Neural crest cell (in vitro differentiated cells): ENCODE measurements around the gene PSAT1. TPM values are rescaled to one million over a fixed set of nuclear protein-coding genes. Genes with fewer than 3 reads are reported as not detected.

Experiments
- DNase-seq: peaks from one replicate; pipeline ENCODE4 v3.0.0; 2021; ENCODE audit warnings: low read depth, mixed read lengths, low spot score
- H3K27ac Mint-ChIP-seq: one replicate; pipeline ENCODE4 v1.8.0; 2021; ENCODE audit warnings: mild to moderate bottlenecking, mixed read lengths; ENCODE audit not compliant: unreplicated experiment
- H3K27me3 Mint-ChIP-seq: 2 replicates; pipeline ENCODE4 v1.8.0; 2021; ENCODE audit warnings: low read depth, mild to moderate bottlenecking, mixed read lengths
- H3K36me3 Mint-ChIP-seq: 2 replicates; pipeline ENCODE4 v1.8.0; 2021; ENCODE audit warnings: low read depth, mild to moderate bottlenecking, mixed read lengths
- H3K4me1 Mint-ChIP-seq: 2 replicates; pipeline ENCODE4 v1.8.0; 2021; ENCODE audit warnings: mixed read lengths
- H3K4me3 Mint-ChIP-seq: one replicate; pipeline ENCODE4 v1.8.0; 2021; ENCODE audit warnings: mild to moderate bottlenecking, mixed read lengths
- H3K9me3 Mint-ChIP-seq: 2 replicates; pipeline ENCODE4 v1.8.0; 2021; ENCODE audit warnings: mixed read lengths
- total RNA-seq: library from RNA; stranded (reverse); gene quantifications from 2 replicates; pipeline ENCODE4 v1.2.1, GENCODE V29; 2021
- TF ChIP-seq, protein P1 (sequence below): fragments of 200-600 bp; sonication (generic); conservative IDR thresholded peaks from 2 replicates; pipeline ENCODE4 v1.5.0; 2021; ENCODE audit warnings: antibody characterized with exemption, mild to moderate bottlenecking

PSAT1 gene
- total RNA-seq, 1 donor from 2014 or later: 166 TPM

DNA sequence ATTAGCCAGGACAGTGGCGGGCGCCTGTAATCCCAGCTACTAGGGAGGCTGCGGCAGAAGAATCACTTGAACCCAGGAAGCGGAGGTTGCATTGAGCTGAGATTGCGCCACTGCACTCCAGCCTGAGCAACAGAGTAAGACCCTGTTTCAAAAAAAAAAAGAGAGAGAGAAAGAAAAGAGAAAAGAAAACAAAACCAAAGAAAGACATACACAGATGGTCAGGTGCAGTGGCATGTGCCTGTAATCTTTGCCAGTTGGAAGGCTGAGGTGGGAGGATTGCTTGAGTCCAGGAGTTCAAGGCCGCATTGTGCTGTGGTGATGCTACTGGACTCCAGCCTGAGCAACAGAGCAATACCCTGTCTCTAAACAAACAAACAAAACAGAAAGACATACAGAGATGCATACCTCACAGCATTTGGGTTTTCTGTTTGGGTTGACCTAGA, 10.0 kb upstream of the PSAT1 start:
- peaks cover 2% of the 10 kb centered on the region for H3K9me3 Mint-ChIP-seq
- no peaks in the 10 kb centered on the region for H3K27me3 Mint-ChIP-seq
- H3K27ac Mint-ChIP-seq: no peak overlapping the region
- DNase-seq: no peak
- peaks cover 12% of the 10 kb centered on the region for H3K36me3 Mint-ChIP-seq
- TF ChIP-seq, protein P1, sequence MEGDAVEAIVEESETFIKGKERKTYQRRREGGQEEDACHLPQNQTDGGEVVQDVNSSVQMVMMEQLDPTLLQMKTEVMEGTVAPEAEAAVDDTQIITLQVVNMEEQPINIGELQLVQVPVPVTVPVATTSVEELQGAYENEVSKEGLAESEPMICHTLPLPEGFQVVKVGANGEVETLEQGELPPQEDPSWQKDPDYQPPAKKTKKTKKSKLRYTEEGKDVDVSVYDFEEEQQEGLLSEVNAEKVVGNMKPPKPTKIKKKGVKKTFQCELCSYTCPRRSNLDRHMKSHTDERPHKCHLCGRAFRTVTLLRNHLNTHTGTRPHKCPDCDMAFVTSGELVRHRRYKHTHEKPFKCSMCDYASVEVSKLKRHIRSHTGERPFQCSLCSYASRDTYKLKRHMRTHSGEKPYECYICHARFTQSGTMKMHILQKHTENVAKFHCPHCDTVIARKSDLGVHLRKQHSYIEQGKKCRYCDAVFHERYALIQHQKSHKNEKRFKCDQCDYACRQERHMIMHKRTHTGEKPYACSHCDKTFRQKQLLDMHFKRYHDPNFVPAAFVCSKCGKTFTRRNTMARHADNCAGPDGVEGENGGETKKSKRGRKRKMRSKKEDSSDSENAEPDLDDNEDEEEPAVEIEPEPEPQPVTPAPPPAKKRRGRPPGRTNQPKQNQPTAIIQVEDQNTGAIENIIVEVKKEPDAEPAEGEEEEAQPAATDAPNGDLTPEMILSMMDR: no peak
- peaks cover 7% of the 10 kb centered on the region for H3K4me1 Mint-ChIP-seq
- H3K4me3 Mint-ChIP-seq: no peak overlapping the region

DNA sequence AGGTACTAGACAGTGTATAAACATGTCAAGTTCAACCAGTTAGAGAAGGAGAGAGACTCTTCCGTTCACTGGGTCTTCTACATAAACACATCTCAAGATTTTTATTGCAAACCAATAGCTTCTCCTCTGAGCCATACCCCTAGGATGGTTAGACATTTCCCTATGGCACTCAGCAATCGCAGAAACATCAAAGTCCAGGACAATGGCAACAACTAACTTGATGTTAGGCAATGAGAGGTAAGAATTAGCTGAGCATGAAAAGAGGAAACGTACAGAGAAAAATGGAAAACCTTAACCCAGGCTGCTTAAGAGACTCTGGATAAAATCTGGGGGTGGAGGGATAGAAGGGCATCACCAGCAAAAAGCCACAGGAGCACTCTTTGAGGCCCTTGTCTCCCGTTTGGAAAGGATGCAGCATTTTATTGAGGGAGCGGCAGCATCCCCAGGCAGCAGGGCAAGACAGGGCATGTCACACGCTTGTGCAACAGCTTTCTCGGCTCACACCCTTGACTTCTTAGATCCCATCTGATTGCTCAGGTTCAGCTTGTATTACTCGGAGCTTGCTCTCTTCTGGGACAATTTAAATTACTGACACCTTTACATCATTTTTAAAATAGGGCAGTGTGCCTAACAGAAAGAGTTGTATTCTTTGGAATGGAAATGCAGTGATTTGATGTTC, 8.6 kb upstream of the PSAT1 start:
- H3K4me3 Mint-ChIP-seq: no peak overlapping the region
- peaks cover 2% of the 10 kb centered on the region for H3K9me3 Mint-ChIP-seq
- no peak overlapping the region for H3K27ac Mint-ChIP-seq
- TF ChIP-seq, protein P1: no peak
- peaks cover 6% of the 10 kb centered on the region for H3K36me3 Mint-ChIP-seq
- no peak for DNase-seq
- H3K4me1 Mint-ChIP-seq: peaks cover 8% of the 10 kb centered on the region
- H3K27me3 Mint-ChIP-seq: no peaks in the 10 kb centered on the region

- H3K4me3 Mint-ChIP-seq: no peak overlapping the region
- TF ChIP-seq, protein P1: no peak
- DNase-seq: no peak
- no peak overlapping the region for H3K27ac Mint-ChIP-seq
- H3K36me3 Mint-ChIP-seq: no peaks in the 10 kb centered on the region
- peaks cover 8% of the 10 kb centered on the region for H3K4me1 Mint-ChIP-seq
- H3K27me3 Mint-ChIP-seq: no peaks in the 10 kb centered on the region
- no peaks in the 10 kb centered on the region for H3K9me3 Mint-ChIP-seq
These were observed 7.5 kb upstream of the PSAT1 start for GRCh38 chr9:78289474-78289873.

- TF ChIP-seq, protein P1: no peak
- peak overlapping the region; percentile 54 for H3K27ac Mint-ChIP-seq
- no peaks in the 10 kb centered on the region for H3K27me3 Mint-ChIP-seq
- H3K4me1 Mint-ChIP-seq: peaks cover 24% of the 10 kb centered on the region
- H3K36me3 Mint-ChIP-seq: no peaks in the 10 kb centered on the region
- no peak overlapping the region for H3K4me3 Mint-ChIP-seq
- H3K9me3 Mint-ChIP-seq: no peaks in the 10 kb centered on the region
- no peak for DNase-seq
These were observed 5.5 kb upstream of the PSAT1 start for GRCh38 chr9:78291240-78291925.

GRCh38 chr9:78292026-78292425, 4.9 kb upstream of the PSAT1 start:
- Mint-ChIP-seq H3K36me3 (no peaks in the 10 kb centered on the region), H3K27ac (no peak overlapping the region), H3K4me1 (peaks cover 28% of the 10 kb centered on the region), H3K27me3 (no peaks in the 10 kb centered on the region), H3K9me3 (no peaks in the 10 kb centered on the region), H3K4me3 (no peak overlapping the region)
- no peak for DNase-seq
- TF ChIP-seq, protein P1: no peak
